GM06990 (cell line): ENCODE results near the gene LSR.

Source experiments
- DNase-seq: peaks from one replicate; pipeline ENCODE4 v3.0.0-alpha.2; 2011; ENCODE audit not compliant: insufficient read length; ENCODE audit errors: extremely low read depth
- H3K27me3 ChIP-seq: replicated peaks from 2 replicates; pipeline ENCODE4 v1.6.0; 2011; ENCODE audit warnings: low read length; ENCODE audit not compliant: control insufficient read depth, insufficient read depth
- H3K36me3 ChIP-seq: 2 replicates; pipeline ENCODE4 v1.5.1; 2011; ENCODE audit warnings: low read length; ENCODE audit not compliant: control insufficient read depth, insufficient read depth
- H3K4me3 ChIP-seq: replicated peaks from 2 replicates; pipeline ENCODE4 v1.5.1; 2011; ENCODE audit warnings: low read depth, mild to moderate bottlenecking, control low read depth, low read length
- TF ChIP-seq, protein P1 (sequence below): IDR thresholded peaks from 2 replicates; pipeline ENCODE4 v1.5.1; 2011; ENCODE audit warnings: low read length, control low read depth, mild to moderate bottlenecking, inconsistent platforms; ENCODE audit not compliant: insufficient read depth, poor library complexity, severe bottlenecking

The LSR gene

DNA sequence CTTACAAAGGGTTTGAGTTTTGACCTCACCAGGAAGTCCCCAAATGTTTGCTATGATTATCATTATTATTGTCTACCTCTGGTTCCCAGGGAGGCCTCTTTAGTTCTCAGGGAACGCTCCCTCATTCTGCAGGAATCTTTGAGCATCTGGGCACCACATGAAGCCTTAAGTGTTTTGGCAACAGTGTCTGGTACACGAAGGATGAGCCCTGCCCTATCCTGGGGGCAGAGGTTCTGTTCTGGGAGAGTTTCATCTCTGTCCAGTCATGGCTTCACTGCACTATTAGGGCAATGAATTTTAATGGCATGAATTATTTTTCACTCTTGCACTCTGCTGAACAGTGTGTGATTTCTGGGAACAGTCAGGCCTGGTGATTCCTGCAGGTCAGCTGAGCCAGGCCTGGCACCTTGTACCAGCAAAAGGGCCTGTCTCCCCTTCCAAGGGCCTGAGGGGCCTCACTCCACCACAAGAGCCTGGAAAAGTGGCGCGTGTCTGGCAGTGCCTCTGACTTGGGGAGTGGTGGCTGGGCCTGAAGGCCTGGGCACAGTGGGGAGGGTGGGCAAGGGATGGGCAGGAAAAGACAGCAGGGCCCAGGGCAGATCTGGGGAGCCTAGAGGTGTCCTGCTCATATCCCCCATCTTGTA is 24.8 kb upstream of the LSR start:
- DNase-seq: no peak
- Histone ChIP-seq H3K36me3 (no peaks in the 10 kb centered on the region), H3K4me3 (no peak overlapping the region), H3K27me3 (no peaks in the 10 kb centered on the region)
- TF ChIP-seq, protein P1, sequence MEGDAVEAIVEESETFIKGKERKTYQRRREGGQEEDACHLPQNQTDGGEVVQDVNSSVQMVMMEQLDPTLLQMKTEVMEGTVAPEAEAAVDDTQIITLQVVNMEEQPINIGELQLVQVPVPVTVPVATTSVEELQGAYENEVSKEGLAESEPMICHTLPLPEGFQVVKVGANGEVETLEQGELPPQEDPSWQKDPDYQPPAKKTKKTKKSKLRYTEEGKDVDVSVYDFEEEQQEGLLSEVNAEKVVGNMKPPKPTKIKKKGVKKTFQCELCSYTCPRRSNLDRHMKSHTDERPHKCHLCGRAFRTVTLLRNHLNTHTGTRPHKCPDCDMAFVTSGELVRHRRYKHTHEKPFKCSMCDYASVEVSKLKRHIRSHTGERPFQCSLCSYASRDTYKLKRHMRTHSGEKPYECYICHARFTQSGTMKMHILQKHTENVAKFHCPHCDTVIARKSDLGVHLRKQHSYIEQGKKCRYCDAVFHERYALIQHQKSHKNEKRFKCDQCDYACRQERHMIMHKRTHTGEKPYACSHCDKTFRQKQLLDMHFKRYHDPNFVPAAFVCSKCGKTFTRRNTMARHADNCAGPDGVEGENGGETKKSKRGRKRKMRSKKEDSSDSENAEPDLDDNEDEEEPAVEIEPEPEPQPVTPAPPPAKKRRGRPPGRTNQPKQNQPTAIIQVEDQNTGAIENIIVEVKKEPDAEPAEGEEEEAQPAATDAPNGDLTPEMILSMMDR: no peak

DNA sequence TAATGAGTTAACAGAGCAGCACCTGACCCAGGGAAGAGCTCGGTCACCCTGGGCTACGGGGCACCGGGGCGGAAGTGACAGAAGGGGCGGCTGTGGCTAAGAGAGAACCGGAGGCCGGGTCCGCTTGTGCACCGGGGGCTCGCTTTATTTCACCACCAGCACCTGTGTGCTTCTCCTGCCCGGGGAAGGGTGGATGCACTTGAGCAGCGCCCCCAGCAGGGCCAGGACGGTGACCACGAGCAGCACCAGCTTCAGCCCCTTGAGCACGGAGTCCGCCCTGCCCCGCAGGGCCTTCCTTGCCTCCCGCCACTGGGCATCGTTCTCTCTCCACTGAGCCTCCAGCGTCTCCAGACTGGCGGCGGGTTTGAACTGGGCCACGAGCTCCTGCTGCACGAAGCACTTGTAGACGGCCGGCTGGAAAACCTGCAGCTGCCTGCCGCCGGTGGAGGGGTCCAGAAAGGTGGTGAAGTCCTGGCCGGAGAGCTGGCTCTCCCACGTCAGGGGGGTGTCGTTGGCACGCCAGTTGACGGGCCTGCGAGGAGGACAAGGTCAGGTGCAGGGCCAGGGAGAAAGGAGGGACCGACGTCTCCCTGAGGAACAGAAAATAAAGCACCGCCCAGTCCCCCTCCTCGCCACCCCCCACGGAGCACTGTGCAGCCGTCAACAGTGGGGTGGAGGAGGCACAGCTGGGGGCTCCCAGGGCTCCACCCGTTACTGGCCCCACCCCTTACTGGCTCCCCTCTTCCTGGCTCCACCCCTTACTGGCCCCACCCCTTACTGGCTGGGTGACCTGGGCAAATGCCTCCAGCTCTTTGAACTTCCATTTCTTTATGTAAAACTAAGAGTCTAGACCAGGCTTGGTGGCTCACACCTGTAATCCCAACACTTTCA is 23.9 kb upstream of the LSR start:
- H3K36me3 ChIP-seq: no peaks in the 10 kb centered on the region
- DNase-seq: no peak
- no peak overlapping the region for H3K4me3 ChIP-seq
- TF ChIP-seq, protein P1: no peak
- no peaks in the 10 kb centered on the region for H3K27me3 ChIP-seq

DNA sequence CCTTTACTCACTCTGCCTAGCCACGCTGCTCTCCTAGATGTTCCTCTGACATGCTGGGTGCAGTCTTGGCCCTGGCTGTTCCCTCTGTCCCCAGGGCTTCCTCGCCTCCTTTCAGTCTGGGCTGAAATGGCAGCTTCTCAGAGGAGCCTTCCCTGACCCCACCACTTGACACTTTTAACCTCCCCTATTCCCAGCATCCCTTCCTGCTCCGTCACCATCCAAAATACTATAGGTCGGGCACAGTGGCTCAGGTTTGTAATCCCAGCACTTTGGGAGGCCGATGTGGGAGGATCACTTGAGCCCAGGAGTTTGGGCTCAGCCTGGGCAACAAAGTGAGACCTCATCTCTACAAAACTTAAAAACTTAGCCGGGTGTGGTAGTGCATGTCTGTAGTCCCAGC is 22.9 kb upstream of the LSR start:
- TF ChIP-seq, protein P1: no peak
- Histone ChIP-seq H3K4me3 (no peak overlapping the region), H3K36me3 (no peaks in the 10 kb centered on the region), H3K27me3 (no peaks in the 10 kb centered on the region)
- no peak for DNase-seq

DNA sequence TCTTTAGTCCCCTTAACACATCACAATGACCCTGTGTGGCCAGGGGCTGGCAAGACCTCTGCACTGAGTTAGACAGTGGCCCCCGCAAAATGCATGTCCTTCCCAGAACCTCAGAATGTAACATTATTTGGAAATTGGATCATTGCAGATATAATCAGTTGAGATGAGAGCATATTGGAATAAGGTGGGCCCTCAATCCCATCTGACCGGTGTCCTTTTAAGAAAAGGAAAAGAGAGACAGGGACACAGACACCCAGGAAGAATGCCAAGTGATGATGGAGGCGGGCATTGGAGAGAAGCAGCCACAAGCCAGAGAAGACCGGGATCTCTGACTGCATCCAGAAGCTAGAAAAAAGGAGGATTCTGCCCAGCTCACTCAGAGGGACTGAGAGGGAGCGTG is 22.1 kb upstream of the LSR start:
- Histone ChIP-seq H3K27me3 (no peaks in the 10 kb centered on the region), H3K36me3 (no peaks in the 10 kb centered on the region), H3K4me3 (no peak overlapping the region)
- TF ChIP-seq, protein P1: no peak
- DNase-seq: no peak

DNA sequence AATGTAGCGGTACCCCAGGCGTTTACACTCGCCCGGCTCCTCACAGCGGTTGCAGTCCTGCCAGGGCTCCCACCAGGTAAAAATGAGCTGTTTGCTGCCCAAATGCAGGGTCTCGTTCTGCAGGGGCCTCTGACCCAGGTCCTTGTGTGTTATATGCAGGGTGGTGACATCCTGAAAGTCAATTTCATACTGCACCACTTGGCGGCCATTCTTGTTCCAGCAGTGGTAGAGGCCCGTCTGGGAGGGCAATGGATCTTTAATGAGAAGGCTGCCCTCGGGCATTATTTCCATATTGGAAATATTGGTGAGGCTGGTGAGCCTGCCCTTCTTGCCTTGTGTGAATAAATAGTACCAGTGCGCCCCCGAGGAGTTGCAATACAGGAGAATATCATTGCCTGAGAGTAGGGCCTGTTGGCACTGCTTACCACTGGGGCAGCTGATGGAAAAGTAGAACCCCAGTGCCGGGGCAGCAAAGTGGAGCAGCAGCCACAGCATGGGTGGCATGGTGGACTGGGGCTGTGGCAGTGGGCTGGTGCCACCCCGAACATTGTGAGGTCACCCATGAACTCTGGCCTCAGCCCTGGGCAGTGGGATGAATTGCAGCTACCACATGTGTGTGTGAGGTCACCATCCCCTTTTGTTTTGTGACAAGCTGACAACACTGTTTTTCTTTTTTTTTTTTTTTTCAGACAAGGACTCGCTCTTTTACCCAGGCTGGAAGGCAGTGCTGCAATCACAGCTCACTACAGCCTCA is 20.4 kb upstream of the LSR start, which contains the start of gene FAM187B:
Gene FAM187B (minus strand): TSS at position 563 of the 754 bp plus-strand sequence. CDS start 59 bp downstream, at position 504.
- TF ChIP-seq, protein P1: no peak
- no peaks in the 10 kb centered on the region for H3K36me3 ChIP-seq
- no peaks in the 10 kb centered on the region for H3K27me3 ChIP-seq
- H3K4me3 ChIP-seq: no peak within 1 kb of the TSS
- no peak for DNase-seq
